CD8-positive, alpha-beta memory T cell (primary cell): ENCODE measurements around the gene GRIFIN. TPM values are rescaled to one million over a fixed set of nuclear protein-coding genes. Genes with fewer than 3 reads are reported as not detected.

Experiments used
- CTCF ChIA-PET: fragments of 350-600 bp; sonication (Branson Sonifier 250); formaldehyde crosslinking; loops from one replicate; lab custom pipeline; 2021; ENCODE audit warnings: antibody characterized with exemption; lab: Charles Lee
- POLR2A ChIA-PET: fragments of 350-600 bp; sonication (Branson Sonifier 250); formaldehyde crosslinking; loops from one replicate; lab custom pipeline; 2021; ENCODE audit warnings: antibody characterized with exemption; lab: Charles Lee
- DNase-seq, 5 donors: peaks; one replicate each; pipeline versions ENCODE4 v3.0.0 to v3.0.0-alpha.2; 2020 to 2022; ENCODE audit warnings: mixed read lengths in 1 of 5
- H3K27ac ChIP-seq: one replicate; pipeline ENCODE4 v1.7.0; 2013; ENCODE audit warnings: low read depth, mild to moderate bottlenecking, low read length, moderate library complexity
- H3K27me3 ChIP-seq: 2 replicates; pipeline ENCODE4 v1.7.0; 2013; ENCODE audit warnings: low read length, mild to moderate bottlenecking; ENCODE audit not compliant: insufficient read depth, poor library complexity, severe bottlenecking
- H3K36me3 ChIP-seq: 2 replicates; pipeline ENCODE4 v1.7.0; 2013; ENCODE audit warnings: mild to moderate bottlenecking, low read length, moderate library complexity; ENCODE audit not compliant: insufficient read depth
- H3K4me1 ChIP-seq: 2 replicates; pipeline ENCODE4 v1.7.0; 2013; ENCODE audit warnings: mild to moderate bottlenecking, low read length, moderate library complexity; ENCODE audit not compliant: insufficient read depth
- H3K4me3 ChIP-seq: 2 replicates; pipeline ENCODE4 v1.7.0; 2013; ENCODE audit warnings: mild to moderate bottlenecking, low read length
- H3K9me3 ChIP-seq: 2 replicates; pipeline ENCODE4 v1.7.0; 2013; ENCODE audit warnings: mild to moderate bottlenecking, low read length
- H3K27ac Mint-ChIP-seq, 8 donors: one replicate each; pipeline ENCODE4 v1.8.0; 2020 to 2021; ENCODE audit warnings: mixed read lengths in 8 of 8, mild to moderate bottlenecking in 6 of 8, inconsistent platforms in 3 of 8, moderate library complexity in 3 of 8
- H3K27me3 Mint-ChIP-seq, 2 donors: one replicate each; pipeline ENCODE4 v1.8.0; 2020 to 2021; ENCODE audit warnings: mixed read lengths in 2 of 2, mild to moderate bottlenecking in 1 of 2, moderate library complexity in 1 of 2
- H3K36me3 Mint-ChIP-seq, 3 donors: one replicate each; pipeline ENCODE4 v1.8.0; 2020 to 2021; ENCODE audit warnings: mixed read lengths in 3 of 3, inconsistent platforms in 1 of 3, mild to moderate bottlenecking in 1 of 3
- H3K4me1 Mint-ChIP-seq, 3 donors: one replicate each; pipeline ENCODE4 v1.8.0; 2020 to 2021; ENCODE audit warnings: mixed read lengths in 3 of 3, inconsistent platforms in 1 of 3, mild to moderate bottlenecking in 1 of 3
- H3K4me3 Mint-ChIP-seq, 7 donors: one replicate each; pipeline ENCODE4 v1.8.0; 2020 to 2021; ENCODE audit warnings: mixed read lengths in 7 of 7, mild to moderate bottlenecking in 6 of 7, moderate library complexity in 4 of 7, inconsistent platforms in 2 of 7
- H3K9me3 Mint-ChIP-seq, 5 donors: one replicate each; pipeline ENCODE4 v1.8.0; 2020 to 2022; ENCODE audit warnings: mixed read lengths in 5 of 5, mild to moderate bottlenecking in 3 of 5, moderate library complexity in 2 of 5, inconsistent platforms in 1 of 5
- polyA plus RNA-seq: library from polyadenylated mRNA; unstranded; fragments of 300-500 nt; fragmentation: Illumina TruSeq; gene quantifications from one replicate; pipeline ENCODE4 v1.2.3, GENCODE V29; 2021
- total RNA-seq, 2 experiments: library from RNA; stranded (reverse); gene quantifications; one replicate each; pipeline ENCODE4 v1.2.3, GENCODE V29; 2021

Gene GRIFIN
- total and polyA plus RNA-seq, 3 experiments from 2014 or later = not detected

DNA sequence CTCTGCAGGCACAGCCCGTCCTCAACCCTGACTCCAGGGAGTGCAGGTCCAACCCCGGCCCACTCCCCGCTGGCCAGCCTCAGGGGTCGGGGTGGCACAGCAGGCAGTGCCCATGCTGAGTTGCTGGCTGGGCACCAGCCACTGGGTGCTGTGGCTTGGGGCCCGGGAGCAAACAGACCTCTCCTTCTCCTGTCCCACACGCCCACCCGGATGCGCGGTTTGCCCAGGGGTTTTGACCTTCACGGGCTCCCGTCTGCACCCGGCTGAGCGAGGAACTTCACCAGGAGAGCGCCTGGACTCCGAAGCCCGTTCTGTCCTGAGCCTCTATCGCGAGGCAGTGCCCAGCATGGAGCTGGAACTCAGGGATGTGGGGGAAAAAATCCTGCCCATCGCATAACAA lies 2.6 kb upstream of the GRIFIN start:
- no peak overlapping the region for H3K27ac ChIP-seq
- Mint-ChIP-seq H3K9me3 (peaks cover 0 to 5% (median 4%) of the 10 kb centered on the region in 5 donors), H3K4me1 (peaks cover 0 to 12% (median 0%) of the 10 kb centered on the region in 3 donors), H3K36me3 (no peaks in the 10 kb centered on the region), H3K27me3 (peaks cover 0 to 3% of the 10 kb centered on the region in 2 donors), H3K4me3 (no peak overlapping the region), H3K27ac (no peak overlapping the region)
- H3K27me3 ChIP-seq = no peaks in the 10 kb centered on the region
- H3K36me3 ChIP-seq = no peaks in the 10 kb centered on the region
- CTCF ChIA-PET = interaction anchor here (0.8 to 1.6 kb wide), 6 partner anchors 9 to 232 kb away, joined by 3 to 5 read pairs (median 4); no protein-coding TSS in a partner anchor
- no peak overlapping the region for H3K4me3 ChIP-seq
- H3K9me3 ChIP-seq = no peaks in the 10 kb centered on the region
- H3K4me1 ChIP-seq = peaks cover 11% of the 10 kb centered on the region
- POLR2A ChIA-PET = no interaction called here
- DNase-seq = no peak

- no peaks in the 10 kb centered on the region for H3K36me3 Mint-ChIP-seq
- no peak overlapping the region for H3K4me3 ChIP-seq
- H3K27ac ChIP-seq = no peak overlapping the region
- peak in 1 of 5 donors; percentile 43 for DNase-seq
- no peaks in the 10 kb centered on the region for H3K36me3 ChIP-seq
- peaks cover 11% of the 10 kb centered on the region for H3K4me1 ChIP-seq
- CTCF ChIA-PET = interaction anchor here (0.8 to 1.6 kb wide), 6 partner anchors 9 to 233 kb away, joined by 3 to 5 read pairs (median 4); no protein-coding TSS in a partner anchor
- no peaks in the 10 kb centered on the region for H3K27me3 ChIP-seq
- H3K4me3 Mint-ChIP-seq = no peak overlapping the region
- H3K4me1 Mint-ChIP-seq = peaks cover 0 to 12% (median 0%) of the 10 kb centered on the region in 3 donors
- peaks cover 0 to 3% of the 10 kb centered on the region in 2 donors for H3K27me3 Mint-ChIP-seq
- peaks cover 0 to 5% (median 4%) of the 10 kb centered on the region in 5 donors for H3K9me3 Mint-ChIP-seq
- POLR2A ChIA-PET = no interaction called here
- H3K9me3 ChIP-seq = no peaks in the 10 kb centered on the region
- H3K27ac Mint-ChIP-seq = no peak overlapping the region
Observed at GRCh38 chr7:2478399-2478785, 2.2 kb upstream of the GRIFIN start.

DNA sequence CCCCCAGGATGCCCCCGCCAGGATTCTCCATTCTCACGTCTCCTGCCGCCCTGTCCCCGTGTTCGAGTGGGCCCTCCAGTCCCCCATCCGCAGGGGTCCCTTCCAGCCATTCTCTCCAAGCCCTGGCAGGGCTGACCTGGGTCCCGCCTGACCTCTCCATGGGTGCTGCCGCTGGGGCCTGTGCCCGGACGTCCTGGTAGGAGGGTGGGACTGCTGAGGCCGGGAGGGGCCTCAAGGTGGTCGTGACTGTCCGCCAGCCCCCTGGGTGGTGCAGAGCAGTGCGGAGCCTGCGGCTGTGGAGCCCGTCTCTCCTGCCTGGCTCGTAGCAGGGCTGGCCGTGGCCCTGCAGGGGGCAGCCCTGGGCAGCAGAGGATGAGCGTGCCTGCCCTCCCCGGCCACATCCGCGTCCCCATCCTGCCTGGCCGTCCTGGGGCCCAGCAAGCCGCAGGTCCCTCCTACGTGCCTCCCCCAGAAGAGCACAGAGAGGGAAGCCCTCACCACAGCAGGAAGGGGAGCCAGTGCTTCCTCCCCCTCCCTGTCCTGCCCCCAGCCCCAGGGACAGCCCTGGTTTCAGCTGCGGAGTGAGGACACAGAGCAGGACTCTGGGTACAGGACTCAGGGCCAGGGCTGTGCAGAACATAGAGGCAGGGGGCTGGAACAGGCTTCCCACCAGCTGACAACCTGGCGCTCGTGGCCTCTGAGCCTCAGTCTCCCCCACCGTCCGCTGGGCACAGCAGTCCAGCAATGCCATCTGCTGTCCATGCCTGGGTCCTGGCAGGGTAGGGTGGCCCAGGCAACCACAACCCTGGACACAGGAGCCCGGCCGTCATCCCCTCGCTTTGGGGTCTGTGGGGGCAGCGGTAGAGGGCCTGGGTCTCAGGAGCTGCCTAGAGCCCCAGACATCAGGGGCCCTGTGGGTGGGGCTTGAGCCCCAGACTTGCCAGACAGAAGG lies 1.5 kb upstream of the GRIFIN start:
- Mint-ChIP-seq H3K27me3 (peaks cover 0 to 2% of the 10 kb centered on the region in 2 donors), H3K4me3 (peak overlapping the region in 1 of 7 donors; percentile 34), H3K4me1 (peaks cover 0 to 12% (median 0%) of the 10 kb centered on the region in 3 donors), H3K27ac (no peak overlapping the region), H3K9me3 (peaks cover 0 to 3% (median 0%) of the 10 kb centered on the region in 5 donors), H3K36me3 (no peaks in the 10 kb centered on the region)
- CTCF ChIA-PET = interaction anchor here (0.8 to 1.6 kb wide), 6 partner anchors 10 to 234 kb away, joined by 3 to 5 read pairs (median 4); no protein-coding TSS in a partner anchor
- H3K36me3 ChIP-seq = no peaks in the 10 kb centered on the region
- H3K27ac ChIP-seq = no peak overlapping the region
- peak; percentile 37 to 76 (median 63) for DNase-seq
- no peaks in the 10 kb centered on the region for H3K9me3 ChIP-seq
- no peaks in the 10 kb centered on the region for H3K27me3 ChIP-seq
- POLR2A ChIA-PET = no interaction called here
- no peak overlapping the region for H3K4me3 ChIP-seq
- H3K4me1 ChIP-seq = peaks cover 11% of the 10 kb centered on the region

GRCh38 chr7:2476776-2477446 lies 713 bp upstream of the GRIFIN start:
- ChIA-PET CTCF (interaction anchor here (0.8 kb wide), 1 partner anchor 27 kb away, joined by 3 read pairs; no protein-coding TSS in a partner anchor), POLR2A (no interaction called here)
- peak in 1 of 5 donors; percentile 40 for DNase-seq
- Histone ChIP-seq H3K27me3 (no peaks in the 10 kb centered on the region), H3K27ac (no peak overlapping the region), H3K36me3 (no peaks in the 10 kb centered on the region), H3K4me3 (no peak overlapping the region), H3K9me3 (no peaks in the 10 kb centered on the region), H3K4me1 (peaks cover 11% of the 10 kb centered on the region)
- H3K9me3 Mint-ChIP-seq = no peaks in the 10 kb centered on the region
- no peaks in the 10 kb centered on the region for H3K36me3 Mint-ChIP-seq
- H3K27ac Mint-ChIP-seq = no peak overlapping the region
- peaks cover 0 to 12% (median 0%) of the 10 kb centered on the region in 3 donors for H3K4me1 Mint-ChIP-seq
- H3K27me3 Mint-ChIP-seq = peaks cover 0 to 1% of the 10 kb centered on the region in 2 donors
- H3K4me3 Mint-ChIP-seq = no peak overlapping the region

DNA sequence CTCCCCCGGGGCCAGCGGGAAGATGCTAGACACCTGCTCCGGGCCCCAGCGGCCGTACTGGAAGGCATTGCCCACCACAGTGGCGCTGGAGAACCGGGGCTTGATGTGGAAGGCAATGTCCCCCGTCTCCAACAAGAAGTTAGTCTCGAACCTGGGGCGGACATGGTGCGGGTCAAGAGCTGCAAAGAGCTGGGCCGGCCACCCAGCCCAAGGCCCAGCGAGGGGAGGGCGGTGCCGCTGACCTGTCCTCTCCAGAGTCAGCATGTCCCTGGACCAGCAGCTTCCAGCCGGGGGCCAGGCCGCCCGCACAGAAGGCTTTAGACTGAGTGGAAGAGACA lies 551 bp downstream of the GRIFIN start:
- CTCF ChIA-PET = no interaction called here
- no peaks in the 10 kb centered on the region for H3K9me3 Mint-ChIP-seq

GRCh38 chr7:2474813-2475677 lies 1.2 kb downstream of the GRIFIN start:
- Mint-ChIP-seq H3K9me3 (no peaks in the 10 kb centered on the region), H3K36me3 (no peaks in the 10 kb centered on the region), H3K27ac (no peak overlapping the region), H3K4me3 (no peak overlapping the region), H3K4me1 (peaks cover 0 to 12% (median 0%) of the 10 kb centered on the region in 3 donors), H3K27me3 (peaks cover 0 to 3% of the 10 kb centered on the region in 2 donors)
- H3K9me3 ChIP-seq = no peaks in the 10 kb centered on the region
- peak in 1 of 5 donors; percentile 42 for DNase-seq
- no peak overlapping the region for H3K4me3 ChIP-seq
- ChIA-PET CTCF (no interaction called here), POLR2A (interaction anchor here (0.6 kb wide), 1 partner anchor 47 kb away, joined by 4 read pairs; no protein-coding TSS in a partner anchor)
- H3K4me1 ChIP-seq = peaks cover 11% of the 10 kb centered on the region
- H3K27me3 ChIP-seq = no peaks in the 10 kb centered on the region
- no peak overlapping the region for H3K27ac ChIP-seq
- H3K36me3 ChIP-seq = no peaks in the 10 kb centered on the region

More for the DNA sequence above, 551 bp downstream of the GRIFIN start:
- peak in 1 of 5 donors; percentile 48 for DNase-seq
- POLR2A ChIA-PET = no interaction called here
- no peaks in the 10 kb centered on the region for H3K36me3 Mint-ChIP-seq
- no peak overlapping the region for H3K27ac ChIP-seq
- no peak overlapping the region for H3K27ac Mint-ChIP-seq
- peaks cover 0 to 12% (median 0%) of the 10 kb centered on the region in 3 donors for H3K4me1 Mint-ChIP-seq
- peaks cover 0 to under 1% of the 10 kb centered on the region in 2 donors for H3K27me3 Mint-ChIP-seq
- no peaks in the 10 kb centered on the region for H3K36me3 ChIP-seq
- no peaks in the 10 kb centered on the region for H3K9me3 ChIP-seq
- H3K4me3 Mint-ChIP-seq = no peak overlapping the region
- H3K4me3 ChIP-seq = no peak overlapping the region
- peaks cover 11% of the 10 kb centered on the region for H3K4me1 ChIP-seq
- H3K27me3 ChIP-seq = no peaks in the 10 kb centered on the region

DNA sequence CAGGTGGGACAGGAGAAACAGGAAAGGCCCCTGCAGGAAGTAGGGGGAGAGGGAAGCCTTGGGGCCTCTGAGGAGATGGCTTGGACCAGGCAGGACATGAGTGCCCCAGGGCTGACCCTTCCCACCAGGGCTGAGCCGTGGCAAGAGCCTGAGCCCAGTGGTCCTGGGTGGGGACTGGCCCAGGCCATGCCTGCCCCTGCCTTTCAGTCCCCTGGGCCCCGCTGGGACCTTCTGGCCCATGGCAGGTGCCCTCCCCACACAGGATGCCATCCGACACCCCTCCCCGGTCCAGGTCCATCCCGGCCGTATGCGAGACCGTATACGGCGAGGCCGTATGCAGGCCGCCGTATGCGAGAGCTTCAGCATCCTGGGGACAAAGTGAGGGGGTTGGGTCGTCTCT lies 2.0 kb downstream of the GRIFIN start:
- Histone ChIP-seq H3K4me1 (peaks cover 11% of the 10 kb centered on the region), H3K27me3 (no peaks in the 10 kb centered on the region), H3K36me3 (no peaks in the 10 kb centered on the region), H3K4me3 (no peak overlapping the region), H3K9me3 (no peaks in the 10 kb centered on the region), H3K27ac (no peak overlapping the region)
- H3K27ac Mint-ChIP-seq = no peak overlapping the region
- H3K4me1 Mint-ChIP-seq = peaks cover 0 to 12% (median 0%) of the 10 kb centered on the region in 3 donors
- H3K9me3 Mint-ChIP-seq = no peaks in the 10 kb centered on the region
- CTCF ChIA-PET = no interaction called here
- DNase-seq = peak in 1 of 5 donors; percentile 40
- no peaks in the 10 kb centered on the region for H3K36me3 Mint-ChIP-seq
- POLR2A ChIA-PET = no interaction called here
- peaks cover 0 to 3% of the 10 kb centered on the region in 2 donors for H3K27me3 Mint-ChIP-seq
- no peak overlapping the region for H3K4me3 Mint-ChIP-seq
